ENCODE data around the gene HSPA1A. TPM values are rescaled to one million over a fixed set of nuclear protein-coding genes. Genes with fewer than 3 reads are reported as not detected.
"Not testable (repeated sequence)": the region's sequence is repeated elsewhere in the genome, so short reads cannot be mapped to it uniquely, and the experiment has no call there.

Gene HSPA1A
- total and polyA plus RNA-seq, 8 donors, result 64.3 to 205 (median 96.5) TPM

- ATAC-seq (peak; percentile 6), DNase-seq (no peak)
- Histone ChIP-seq H3K27me3 (no peaks in the 10 kb centered on the region), H3K4me1 (peaks cover 7 to 26% of the 10 kb centered on the region in 2 donors), H3K4me3 (peak overlapping the region; percentile 66), H3K27ac (peak overlapping the region; percentile 90 to 96), H3K9me3 (no peaks in the 10 kb centered on the region), H3K36me3 (peaks cover 0 to 30% of the 10 kb centered on the region in 2 donors)
- TF ChIP-seq CTCF (IDR thresholded peaks at IDR 0.05), result no peak
- intact Hi-C loops (cut with DNase I), result no loop called here
These were observed 9.3 kb upstream of the HSPA1A start for GRCh38 chr6:31805939-31806469.

GRCh38 chr6:31806470-31807272 lies 8.7 kb upstream of the HSPA1A start, which contains the start of gene LSM2:
LSM2 (minus strand) TSS chr6:31806966; CDS start chr6:31806757, 209 bp downstream.
- peaks cover 0 to 25% of the 10 kb centered on the region in 2 donors for H3K36me3 ChIP-seq
- H3K4me3 ChIP-seq, result peak within 1 kb of the TSS; percentile 66
- ATAC-seq, result peak; percentile 99
- H3K27ac ChIP-seq, result peak within 1 kb of the TSS; percentile 90 to 96
- no peaks in the 10 kb centered on the region for H3K27me3 ChIP-seq
- TF ChIP-seq CTCF (IDR thresholded peaks at IDR 0.05), result peak in 1 of 2 donors; percentile 35
- peak; percentile 97 to 100 (median 98) for DNase-seq
- intact Hi-C loops (cut with DNase I), result no loop called here
- H3K9me3 ChIP-seq, result no peaks in the 10 kb centered on the region
- H3K4me1 ChIP-seq, result peaks cover 7 to 26% of the 10 kb centered on the region in 2 donors

GRCh38 chr6:31808599-31808998 lies 6.7 kb upstream of the HSPA1A start:
- DNase-seq; intact Hi-C loops (cut with DNase I); H3K9me3 ChIP-seq; H3K27ac ChIP-seq; H3K36me3 ChIP-seq; H3K27me3 ChIP-seq; ATAC-seq; H3K4me3 ChIP-seq: not testable (repeated sequence)
- peaks cover 11 to 38% of the 10 kb centered on the region in 2 donors for H3K4me1 ChIP-seq

- ATAC-seq (no peak), DNase-seq (no peak)
- Histone ChIP-seq H3K36me3 (no peaks in the 10 kb centered on the region), H3K4me1 (peaks cover 9 to 31% of the 10 kb centered on the region in 2 donors), H3K9me3 (no peaks in the 10 kb centered on the region), H3K4me3 (no peak overlapping the region), H3K27me3 (no peaks in the 10 kb centered on the region), H3K27ac (no peak overlapping the region)
- TF ChIP-seq CTCF (IDR thresholded peaks at IDR 0.05), result no peak
- intact Hi-C loops (cut with DNase I), result no loop called here
These were observed 3.7 kb upstream of the HSPA1A start for GRCh38 chr6:31811645-31812044.

- no peak for TF ChIP-seq CTCF (IDR thresholded peaks at IDR 0.05)
- H3K9me3 ChIP-seq, result no peaks in the 10 kb centered on the region
- peaks cover 12 to 35% of the 10 kb centered on the region in 2 donors for H3K4me1 ChIP-seq
- intact Hi-C loops (cut with DNase I), result no loop called here
- ATAC-seq (no peak), DNase-seq (no peak)
- H3K36me3 ChIP-seq, result no peaks in the 10 kb centered on the region
- H3K4me3 ChIP-seq, result peak overlapping the region in 1 of 2 donors; percentile 56
- H3K27ac ChIP-seq, result peak overlapping the region; percentile 96 to 100
- no peaks in the 10 kb centered on the region for H3K27me3 ChIP-seq
These were observed 1.9 kb upstream of the HSPA1A start for GRCh38 chr6:31813465-31813849.
